ENCODE results near the gene PPP1R1C.

Gene PPP1R1C

GRCh38 chr2:182115258-182115657 is 129.6 kb downstream of the PPP1R1C start:
- no peak for DNase-seq

GRCh38 chr2:182116774-182117173 is 131.1 kb downstream of the PPP1R1C start:
- DNase-seq = no peak

GRCh38 chr2:182117196-182117595 is 131.5 kb downstream of the PPP1R1C start:
- DNase-seq = no peak

- DNase-seq = no peak
Measured at GRCh38 chr2:182128821-182129707, 143.4 kb downstream of the PPP1R1C start.

- DNase-seq = no peak
Measured at GRCh38 chr2:182132605-182133004, 147.0 kb downstream of the PPP1R1C start.

GRCh38 chr2:182133195-182133891 is 147.7 kb downstream of the PPP1R1C start:
- DNase-seq = no peak

- no peak for DNase-seq
Measured at GRCh38 chr2:182134201-182134600, 148.5 kb downstream of the PPP1R1C start.

GRCh38 chr2:182142062-182142461 is 156.4 kb downstream of the PPP1R1C start:
- no peak for DNase-seq

- no peak for DNase-seq
Measured at GRCh38 chr2:182144041-182144775, 158.6 kb downstream of the PPP1R1C start.

GRCh38 chr2:182144776-182145165 is 159.1 kb downstream of the PPP1R1C start:
- no peak for DNase-seq

GRCh38 chr2:182148344-182148743 is 162.7 kb downstream of the PPP1R1C start:
- DNase-seq = no peak

GRCh38 chr2:182163878-182164277 is 178.2 kb downstream of the PPP1R1C start:
- DNase-seq = no peak

- no peak for DNase-seq
Measured at GRCh38 chr2:182164686-182165085, 179.0 kb downstream of the PPP1R1C start.

GRCh38 chr2:182165202-182165601 is 179.5 kb downstream of the PPP1R1C start:
- DNase-seq = no peak

GRCh38 chr2:182166406-182166805 is 180.8 kb downstream of the PPP1R1C start:
- DNase-seq = no peak

- no peak for DNase-seq
Measured at GRCh38 chr2:182166841-182167240, 181.2 kb downstream of the PPP1R1C start.
